Measurements from ENCODE around the gene RELA. TPM values are rescaled to one million over a fixed set of nuclear protein-coding genes. Genes with fewer than 3 reads are reported as not detected.

Gene RELA
- total and polyA plus RNA-seq, 5 donors from 2014 or later = 40.3 to 295 (median 53.4) TPM

DNA sequence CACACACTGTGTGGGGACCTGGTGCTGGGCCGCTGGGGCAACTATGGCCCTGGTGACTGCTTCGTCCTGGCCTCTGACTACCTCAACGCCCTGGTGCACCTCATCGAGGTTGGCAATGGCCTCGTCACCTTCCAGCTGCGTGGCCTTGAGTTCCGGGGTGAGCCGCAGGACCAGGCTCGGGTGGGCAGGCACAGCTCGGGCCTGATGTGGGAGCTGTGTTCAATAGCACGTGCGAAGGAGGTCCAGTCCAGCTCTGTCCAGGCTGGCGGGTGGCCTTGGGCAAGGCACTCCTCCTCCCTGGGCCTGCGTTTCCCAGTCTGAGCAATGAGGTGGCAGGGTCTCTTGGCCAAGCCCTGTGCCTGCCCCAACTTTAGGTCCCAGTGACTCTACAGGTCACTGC lies 33.1 kb downstream of the RELA start:
- peaks cover 69% of the 10 kb centered on the region for H3K36me3 ChIP-seq (ENCODE audit: control insufficient read depth, insufficient read depth, low read length)
- H3K4me3 ChIP-seq (ENCODE audit: low read depth, low read length) = no peak overlapping the region
- no peaks in the 10 kb centered on the region for H3K9me3 ChIP-seq (ENCODE audit: control insufficient read depth in 2 of 2, low read length in 2 of 2)
- no peaks in the 10 kb centered on the region for H3K27me3 ChIP-seq (ENCODE audit: control insufficient read depth, insufficient read depth, low read length)
- Mint-ChIP-seq H3K36me3 (peaks cover 14% of the 10 kb centered on the region), H3K4me1 (peaks cover 0 to 17% (median 10%) of the 10 kb centered on the region in 4 donors), H3K4me3 (no peak overlapping the region), H3K27ac (no peak overlapping the region), H3K9me3 (no peaks in the 10 kb centered on the region), H3K27me3 (no peaks in the 10 kb centered on the region)
- peaks cover 6% of the 10 kb centered on the region for H3K4me1 ChIP-seq (ENCODE audit: control insufficient read depth, insufficient read depth, low read length, poor library complexity, severe bottlenecking)
- H3K27ac ChIP-seq (ENCODE audit: insufficient read depth, low read length, poor library complexity, severe bottlenecking) = no peak overlapping the region
- DNase-seq = no peak
- no peak for ATAC-seq (ENCODE audit: low read depth in 2 of 2)

DNA sequence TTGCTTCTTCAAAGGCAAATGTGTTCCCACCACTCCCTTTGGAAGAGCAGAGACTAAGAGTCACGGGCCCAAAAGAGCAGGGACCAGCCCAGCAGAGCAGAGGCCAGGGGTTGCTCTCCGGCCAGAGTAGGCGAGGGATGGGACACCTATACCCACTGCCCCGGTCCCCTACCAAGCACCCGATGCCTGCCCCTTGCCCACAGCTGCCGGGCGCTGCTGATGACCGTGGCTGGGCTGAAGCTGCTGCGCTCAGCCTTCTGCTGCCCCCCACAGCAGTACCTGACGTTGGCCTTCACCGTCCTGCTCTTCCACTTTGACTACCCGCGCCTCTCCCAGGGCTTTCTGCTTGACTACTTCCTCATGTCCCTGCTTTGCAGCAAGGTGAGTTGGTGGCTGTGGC lies 35.5 kb downstream of the RELA start:
- no peak for DNase-seq
- Mint-ChIP-seq H3K27ac (no peak overlapping the region), H3K4me1 (peaks cover 0 to 12% (median 5%) of the 10 kb centered on the region in 4 donors), H3K36me3 (peaks cover 10% of the 10 kb centered on the region), H3K27me3 (no peaks in the 10 kb centered on the region), H3K9me3 (peaks cover 0 to 2% (median 0%) of the 10 kb centered on the region in 7 donors), H3K4me3 (no peak overlapping the region)
- H3K36me3 ChIP-seq (ENCODE audit: control insufficient read depth, insufficient read depth, low read length) = peaks cover 81% of the 10 kb centered on the region
- no peaks in the 10 kb centered on the region for H3K27me3 ChIP-seq (ENCODE audit: control insufficient read depth, insufficient read depth, low read length)
- H3K27ac ChIP-seq (ENCODE audit: insufficient read depth, low read length, poor library complexity, severe bottlenecking) = no peak overlapping the region
- no peaks in the 10 kb centered on the region for H3K4me1 ChIP-seq (ENCODE audit: control insufficient read depth, insufficient read depth, low read length, poor library complexity, severe bottlenecking)
- H3K4me3 ChIP-seq (ENCODE audit: low read depth, low read length) = no peak overlapping the region
- no peaks in the 10 kb centered on the region for H3K9me3 ChIP-seq (ENCODE audit: control insufficient read depth in 2 of 2, low read length in 2 of 2)
- no peak for ATAC-seq (ENCODE audit: low read depth in 2 of 2)

DNA sequence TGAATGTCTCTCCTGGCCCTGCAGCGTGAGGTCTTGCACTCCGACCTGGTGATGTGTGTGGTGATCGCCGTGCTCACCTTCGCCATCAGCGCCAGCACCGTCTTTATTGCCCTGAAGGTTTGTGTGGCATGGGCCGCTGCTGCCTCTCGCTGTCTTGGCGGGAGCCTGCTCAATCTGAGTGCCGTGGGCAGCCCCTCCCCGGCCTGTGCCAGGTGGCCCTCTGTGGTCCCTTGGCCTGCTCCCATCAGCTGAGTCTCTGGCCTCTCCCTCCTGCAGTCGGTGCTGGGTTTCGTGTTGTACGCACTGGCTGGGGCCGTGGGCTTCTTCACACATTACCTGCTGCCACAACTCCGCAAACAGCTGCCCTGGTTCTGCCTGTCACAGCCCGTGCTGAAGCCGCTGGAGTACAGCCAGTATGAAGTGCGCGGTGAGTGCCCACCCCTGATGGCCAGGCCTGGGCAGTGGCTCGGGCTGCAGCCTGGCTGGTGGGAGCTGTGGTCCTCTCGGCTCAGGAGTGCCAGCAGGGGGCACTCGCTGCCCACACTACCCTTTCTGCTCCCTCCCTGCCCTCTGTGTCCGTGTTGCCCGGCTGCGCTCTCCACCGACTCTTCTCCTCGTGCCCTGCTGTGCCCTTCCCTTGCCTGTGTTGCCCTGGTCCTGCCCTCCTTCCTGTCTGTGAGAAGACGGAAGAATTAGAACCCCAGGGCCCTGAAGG lies 36.9 kb downstream of the RELA start:
- peak overlapping the region in 2 of 3 donors; percentile 62 to 71 for H3K27ac Mint-ChIP-seq
- peaks cover 7% of the 10 kb centered on the region for H3K36me3 Mint-ChIP-seq

DNA sequence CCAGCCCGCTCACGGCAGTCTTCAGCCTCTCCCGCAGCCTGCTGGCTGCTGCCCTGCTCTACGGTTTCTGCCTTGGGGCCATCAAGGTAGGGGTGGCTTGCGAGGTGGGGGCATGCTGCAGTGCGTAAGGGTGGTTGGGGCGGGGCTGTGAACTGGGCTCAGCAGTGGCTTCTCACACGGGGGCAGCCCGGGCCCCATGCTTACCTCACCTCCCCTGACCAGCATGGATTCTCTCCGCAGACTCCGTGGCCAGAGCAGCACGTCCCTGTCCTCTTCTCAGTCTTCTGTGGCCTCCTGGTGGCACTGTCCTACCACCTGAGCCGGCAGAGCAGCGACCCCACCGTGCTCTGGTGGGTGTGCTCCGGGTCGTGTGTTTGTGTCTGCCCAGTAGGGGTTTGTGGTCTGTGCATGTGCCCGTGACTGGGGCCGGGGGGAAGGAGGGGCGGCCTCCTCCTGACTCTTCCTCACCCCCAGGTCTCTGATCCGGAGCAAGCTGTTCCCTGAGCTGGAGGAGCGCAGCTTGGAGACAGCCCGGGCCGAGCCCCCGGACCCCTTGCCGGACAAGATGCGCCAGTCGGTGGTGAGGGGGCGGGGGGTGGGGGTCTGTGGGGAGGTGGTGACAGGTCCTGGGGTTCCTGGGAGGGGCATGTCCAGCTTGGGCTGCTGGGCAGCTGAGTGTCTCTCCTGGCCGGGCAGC lies 37.6 kb downstream of the RELA start:
- Mint-ChIP-seq H3K27ac (no peak overlapping the region), H3K4me3 (no peak overlapping the region), H3K27me3 (no peaks in the 10 kb centered on the region), H3K9me3 (peaks cover 0 to 2% (median 0%) of the 10 kb centered on the region in 7 donors), H3K4me1 (peaks cover 0 to 12% (median 7%) of the 10 kb centered on the region in 4 donors), H3K36me3 (peaks cover 7% of the 10 kb centered on the region)
- ATAC-seq (ENCODE audit: low read depth in 2 of 2) (no peak), DNase-seq (no peak)
- Histone ChIP-seq H3K9me3 (ENCODE audit: control insufficient read depth in 2 of 2, low read length in 2 of 2) (no peaks in the 10 kb centered on the region), H3K4me1 (ENCODE audit: control insufficient read depth, insufficient read depth, low read length, poor library complexity, severe bottlenecking) (no peaks in the 10 kb centered on the region), H3K4me3 (ENCODE audit: low read depth, low read length) (no peak overlapping the region), H3K27me3 (ENCODE audit: control insufficient read depth, insufficient read depth, low read length) (no peaks in the 10 kb centered on the region), H3K36me3 (ENCODE audit: control insufficient read depth, insufficient read depth, low read length) (peaks cover 79% of the 10 kb centered on the region), H3K27ac (ENCODE audit: insufficient read depth, low read length, poor library complexity, severe bottlenecking) (no peak overlapping the region)

More for the DNA sequence above, 36.9 kb downstream of the RELA start:
- ATAC-seq (ENCODE audit: low read depth in 2 of 2) (peak; percentile 54 to 60), DNase-seq (peak; percentile 21 to 64 (median 63))
- H3K27me3 ChIP-seq (ENCODE audit: control insufficient read depth, insufficient read depth, low read length) = no peaks in the 10 kb centered on the region
- Mint-ChIP-seq H3K9me3 (peaks cover 0 to 2% (median 0%) of the 10 kb centered on the region in 7 donors), H3K27me3 (no peaks in the 10 kb centered on the region), H3K4me3 (peak overlapping the region in 1 of 4 donors; percentile 54), H3K4me1 (peaks cover 0 to 12% (median 7%) of the 10 kb centered on the region in 4 donors)
- H3K9me3 ChIP-seq (ENCODE audit: control insufficient read depth in 2 of 2, low read length in 2 of 2) = no peaks in the 10 kb centered on the region
- H3K27ac ChIP-seq (ENCODE audit: insufficient read depth, low read length, poor library complexity, severe bottlenecking) = no peak overlapping the region
- peaks cover 82% of the 10 kb centered on the region for H3K36me3 ChIP-seq (ENCODE audit: control insufficient read depth, insufficient read depth, low read length)
- H3K4me3 ChIP-seq (ENCODE audit: low read depth, low read length) = no peak overlapping the region
- H3K4me1 ChIP-seq (ENCODE audit: control insufficient read depth, insufficient read depth, low read length, poor library complexity, severe bottlenecking) = no peaks in the 10 kb centered on the region

DNA sequence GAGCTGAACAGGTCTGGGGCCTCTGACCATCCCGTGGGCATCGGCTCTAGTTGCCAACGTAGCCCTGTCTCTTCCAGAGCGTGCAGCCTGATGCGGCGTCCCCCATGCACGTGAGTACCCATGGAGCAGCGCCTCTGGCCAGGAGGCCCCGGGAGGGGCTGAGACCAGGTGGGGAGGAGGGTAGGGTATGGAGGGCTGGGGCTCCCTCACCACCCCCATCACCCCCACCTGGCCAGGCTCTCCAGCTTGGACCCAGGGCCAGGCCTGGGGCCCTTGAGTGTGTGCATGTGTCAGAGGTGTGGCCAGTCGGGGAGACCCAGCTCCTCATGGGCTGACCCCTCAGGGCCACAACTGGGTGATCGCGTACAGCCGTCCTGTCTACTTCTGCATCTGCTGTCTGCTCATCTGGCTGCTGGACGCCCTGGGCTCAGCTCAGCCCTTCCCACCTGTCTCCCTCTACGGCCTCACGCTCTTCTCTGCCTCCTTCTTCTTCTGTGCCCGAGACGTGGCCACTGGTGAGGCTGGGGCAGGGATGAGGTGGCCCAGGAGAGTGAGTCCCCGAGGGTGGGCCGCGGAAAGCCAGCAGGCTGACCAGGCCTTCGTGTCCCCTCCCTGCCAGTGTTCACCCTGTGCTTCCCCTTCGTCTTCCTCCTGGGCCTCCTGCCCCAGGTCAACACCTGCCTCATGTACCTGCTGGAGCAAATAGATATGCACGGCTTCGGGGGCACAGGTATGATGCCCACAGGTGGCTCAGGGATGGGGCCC lies 38.7 kb downstream of the RELA start:
- Mint-ChIP-seq H3K36me3 (peaks cover 11% of the 10 kb centered on the region), H3K4me1 (peaks cover 0 to 19% (median 9%) of the 10 kb centered on the region in 4 donors), H3K27ac (peak overlapping the region in 1 of 3 donors; percentile 79), H3K4me3 (no peak overlapping the region), H3K27me3 (no peaks in the 10 kb centered on the region), H3K9me3 (peaks cover 0 to 2% (median 0%) of the 10 kb centered on the region in 7 donors)
- Histone ChIP-seq H3K4me3 (ENCODE audit: low read depth, low read length) (no peak overlapping the region), H3K27ac (ENCODE audit: insufficient read depth, low read length, poor library complexity, severe bottlenecking) (no peak overlapping the region), H3K9me3 (ENCODE audit: control insufficient read depth in 2 of 2, low read length in 2 of 2) (no peaks in the 10 kb centered on the region), H3K4me1 (ENCODE audit: control insufficient read depth, insufficient read depth, low read length, poor library complexity, severe bottlenecking) (no peaks in the 10 kb centered on the region), H3K27me3 (ENCODE audit: control insufficient read depth, insufficient read depth, low read length) (no peaks in the 10 kb centered on the region), H3K36me3 (ENCODE audit: control insufficient read depth, insufficient read depth, low read length) (peaks cover 77% of the 10 kb centered on the region)
- DNase-seq = no peak
- no peak for ATAC-seq (ENCODE audit: low read depth in 2 of 2)

DNA sequence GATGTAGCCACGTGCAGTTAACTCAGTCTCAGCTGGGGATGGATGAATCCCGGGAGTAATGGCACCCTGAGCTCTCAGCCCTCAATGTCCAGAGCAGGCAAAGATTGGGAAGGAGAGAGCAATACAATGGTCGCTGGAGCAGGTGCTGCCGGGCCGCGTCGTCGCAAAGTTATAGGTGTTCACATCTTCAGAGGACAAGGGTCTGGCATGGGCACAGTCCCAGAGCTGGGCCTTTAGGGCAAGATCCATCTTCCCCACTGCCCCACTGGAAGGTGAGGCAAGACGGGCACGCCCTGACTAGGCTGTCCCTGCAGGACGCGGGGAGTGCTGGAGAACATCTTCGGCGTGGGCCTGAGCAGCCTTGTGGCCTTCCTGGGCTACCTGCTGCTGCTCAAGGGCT lies 39.5 kb downstream of the RELA start:
- Mint-ChIP-seq H3K27ac (peak overlapping the region in 1 of 3 donors; percentile 48), H3K4me3 (peak overlapping the region in 1 of 4 donors; percentile 44), H3K4me1 (peaks cover 0 to 23% (median 9%) of the 10 kb centered on the region in 4 donors), H3K9me3 (peaks cover 0 to 2% (median 0%) of the 10 kb centered on the region in 7 donors), H3K27me3 (no peaks in the 10 kb centered on the region), H3K36me3 (peaks cover 11% of the 10 kb centered on the region)
- Histone ChIP-seq H3K27ac (ENCODE audit: insufficient read depth, low read length, poor library complexity, severe bottlenecking) (no peak overlapping the region), H3K4me1 (ENCODE audit: control insufficient read depth, insufficient read depth, low read length, poor library complexity, severe bottlenecking) (no peaks in the 10 kb centered on the region), H3K4me3 (ENCODE audit: low read depth, low read length) (no peak overlapping the region), H3K9me3 (ENCODE audit: control insufficient read depth in 2 of 2, low read length in 2 of 2) (no peaks in the 10 kb centered on the region), H3K36me3 (ENCODE audit: control insufficient read depth, insufficient read depth, low read length) (peaks cover 78% of the 10 kb centered on the region), H3K27me3 (ENCODE audit: control insufficient read depth, insufficient read depth, low read length) (no peaks in the 10 kb centered on the region)
- DNase-seq (no peak), ATAC-seq (ENCODE audit: low read depth in 2 of 2) (no peak)

DNA sequence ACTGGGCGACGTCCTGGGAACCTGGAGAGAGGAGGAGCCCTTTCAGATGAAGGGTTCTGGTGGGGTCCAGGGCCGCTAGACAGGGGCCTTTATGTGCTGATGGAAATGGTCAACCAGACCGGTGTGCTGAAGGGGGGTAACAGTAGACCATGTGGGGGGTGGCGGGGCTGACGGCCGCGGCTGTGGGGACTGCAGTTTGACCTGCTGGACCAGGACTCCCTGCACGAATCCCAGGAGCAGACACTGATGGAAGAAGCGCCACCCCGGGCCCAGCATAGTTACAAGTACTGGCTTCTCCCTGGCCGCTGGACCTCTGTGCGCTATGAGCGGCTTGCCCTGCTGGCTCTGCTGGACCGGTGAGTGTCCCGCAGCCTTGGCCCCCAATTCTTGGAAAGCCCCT lies 40.7 kb downstream of the RELA start:
- peaks cover 10% of the 10 kb centered on the region for H3K4me1 ChIP-seq (ENCODE audit: control insufficient read depth, insufficient read depth, low read length, poor library complexity, severe bottlenecking)
- peak overlapping the region in 1 of 3 donors; percentile 6 for H3K27ac Mint-ChIP-seq

More for the DNA sequence above, 40.7 kb downstream of the RELA start:
- Histone ChIP-seq H3K27me3 (ENCODE audit: control insufficient read depth, insufficient read depth, low read length) (no peaks in the 10 kb centered on the region), H3K36me3 (ENCODE audit: control insufficient read depth, insufficient read depth, low read length) (peaks cover 74% of the 10 kb centered on the region), H3K4me3 (ENCODE audit: low read depth, low read length) (no peak overlapping the region), H3K27ac (ENCODE audit: insufficient read depth, low read length, poor library complexity, severe bottlenecking) (no peak overlapping the region), H3K9me3 (ENCODE audit: control insufficient read depth in 2 of 2, low read length in 2 of 2) (no peaks in the 10 kb centered on the region)
- ATAC-seq (ENCODE audit: low read depth in 2 of 2) (no peak), DNase-seq (no peak)
- peaks cover 0 to 29% (median 11%) of the 10 kb centered on the region in 4 donors for H3K4me1 Mint-ChIP-seq
- no peaks in the 10 kb centered on the region for H3K27me3 Mint-ChIP-seq
- H3K9me3 Mint-ChIP-seq = peaks cover 0 to 2% (median 0%) of the 10 kb centered on the region in 7 donors
- peak overlapping the region in 1 of 4 donors; percentile 75 for H3K4me3 Mint-ChIP-seq
- peaks cover 11% of the 10 kb centered on the region for H3K36me3 Mint-ChIP-seq
